ENCODE measurements around the gene GLIS1. TPM values are rescaled to one million over a fixed set of nuclear protein-coding genes. Genes with fewer than 3 reads are reported as not detected.

Gene GLIS1
- total RNA-seq, 1 donor from 2014 or later, result 2.1 TPM

GRCh38 chr1:53517109-53517508 is 221.9 kb downstream of the GLIS1 start:
- no peak for DNase-seq (ENCODE audit: low spot score)

- DNase-seq (ENCODE audit: low spot score), result no peak
These were observed 222.8 kb downstream of the GLIS1 start for GRCh38 chr1:53516181-53516580.

- DNase-seq (ENCODE audit: low spot score), result no peak
These were observed 224.5 kb downstream of the GLIS1 start for GRCh38 chr1:53514436-53514835.

GRCh38 chr1:53513846-53514245 is 225.1 kb downstream of the GLIS1 start:
- DNase-seq (ENCODE audit: low spot score), result no peak

GRCh38 chr1:53512807-53513755 is 225.9 kb downstream of the GLIS1 start:
- no peak for DNase-seq (ENCODE audit: low spot score)

- DNase-seq (ENCODE audit: low spot score), result no peak
These were observed 226.8 kb downstream of the GLIS1 start for GRCh38 chr1:53511933-53512806.

GRCh38 chr1:53511323-53511932 is 227.5 kb downstream of the GLIS1 start:
- DNase-seq (ENCODE audit: low spot score), result no peak

GRCh38 chr1:53510215-53510614 is 228.7 kb downstream of the GLIS1 start:
- no peak for DNase-seq (ENCODE audit: low spot score)

GRCh38 chr1:53509775-53510174 is 229.2 kb downstream of the GLIS1 start:
- no peak for DNase-seq (ENCODE audit: low spot score)

GRCh38 chr1:53508991-53509666 is 229.8 kb downstream of the GLIS1 start:
- no peak for DNase-seq (ENCODE audit: low spot score)

GRCh38 chr1:53508056-53508990 is 230.6 kb downstream of the GLIS1 start:
- no peak for DNase-seq (ENCODE audit: low spot score)

- DNase-seq (ENCODE audit: low spot score), result no peak
These were observed 231.7 kb downstream of the GLIS1 start for GRCh38 chr1:53507116-53507820.

- no peak for DNase-seq (ENCODE audit: low spot score)
These were observed 232.5 kb downstream of the GLIS1 start for GRCh38 chr1:53506355-53507050.

GRCh38 chr1:53505891-53506290 is 233.1 kb downstream of the GLIS1 start:
- DNase-seq (ENCODE audit: low spot score), result no peak

GRCh38 chr1:53505401-53505800 is 233.6 kb downstream of the GLIS1 start:
- no peak for DNase-seq (ENCODE audit: low spot score)

- no peak for DNase-seq (ENCODE audit: low spot score)
These were observed 234.1 kb downstream of the GLIS1 start for GRCh38 chr1:53504901-53505300.

- no peak for DNase-seq (ENCODE audit: low spot score)
These were observed 235.3 kb downstream of the GLIS1 start for GRCh38 chr1:53503433-53504217.
